HG03439 (cell line): ENCODE measurements around the gene CCT6A.
"Not testable (repeated sequence)": the region's sequence is repeated elsewhere in the genome, so short reads cannot be mapped to it uniquely, and the experiment has no call there.

ENCODE experiments used
- ATAC-seq: cut with Tn5 transposase; IDR thresholded peaks from one replicate; pipeline ENCODE4 v1.9.1; 2021; ENCODE audit warnings: mild to moderate bottlenecking, moderate library complexity; ENCODE audit not compliant: unreplicated experiment

The CCT6A gene

GRCh38 chr7:56051339-56052191, at the start of gene CCT6A, which contains the start of gene PSPH:
Gene CCT6A (plus strand): TSS chr7:56051765. CDS start chr7:56051849, 84 bp downstream.
Gene PSPH (minus strand): TSS chr7:56051444. CDS start chr7:56021212, 30,232 bp downstream.
- ATAC-seq = peak; percentile 96

- ATAC-seq = no peak
These were observed 47.8 kb upstream of the CCT6A start for GRCh38 chr7:56003749-56004148.

- ATAC-seq = no peak
These were observed 44.4 kb upstream of the CCT6A start for GRCh38 chr7:56007167-56007652.

- ATAC-seq = no peak
These were observed 43.7 kb upstream of the CCT6A start for GRCh38 chr7:56007891-56008290.

GRCh38 chr7:56009695-56010094, 41.9 kb upstream of the CCT6A start:
- no peak for ATAC-seq

- ATAC-seq = not testable (repeated sequence)
These were observed 34.5 kb upstream of the CCT6A start for GRCh38 chr7:56017015-56017414.

- ATAC-seq = no peak
These were observed 32.1 kb upstream of the CCT6A start for GRCh38 chr7:56019501-56019900.

GRCh38 chr7:56023500-56023899, 28.1 kb upstream of the CCT6A start:
- ATAC-seq = no peak

- ATAC-seq = no peak
These were observed 25.0 kb upstream of the CCT6A start for GRCh38 chr7:56026538-56026937.

GRCh38 chr7:56028942-56029630, 22.5 kb upstream of the CCT6A start:
- ATAC-seq = no peak

- ATAC-seq = no peak
These were observed 21.2 kb upstream of the CCT6A start for GRCh38 chr7:56030340-56030739.

GRCh38 chr7:56031556-56031955, 20.0 kb upstream of the CCT6A start:
- not testable (repeated sequence) for ATAC-seq

- ATAC-seq = not testable (repeated sequence)
These were observed 19.0 kb upstream of the CCT6A start for GRCh38 chr7:56032578-56032977.

GRCh38 chr7:56033671-56034432, 17.7 kb upstream of the CCT6A start:
- peak; percentile 90 for ATAC-seq

GRCh38 chr7:56040730-56041129, 10.8 kb upstream of the CCT6A start:
- ATAC-seq = no peak

GRCh38 chr7:56045758-56046157, 5.8 kb upstream of the CCT6A start:
- ATAC-seq = not testable (repeated sequence)

- no peak for ATAC-seq
These were observed 4.7 kb upstream of the CCT6A start for GRCh38 chr7:56046721-56047445.

GRCh38 chr7:56047446-56048116, 4.0 kb upstream of the CCT6A start:
- ATAC-seq = not testable (repeated sequence)

- no peak for ATAC-seq
These were observed 3.3 kb upstream of the CCT6A start for GRCh38 chr7:56048245-56048644.

GRCh38 chr7:56048763-56049162, 2.8 kb upstream of the CCT6A start:
- not testable (repeated sequence) for ATAC-seq
